ENCODE measurements around the gene IGF2BP2. TPM values are rescaled to one million over a fixed set of nuclear protein-coding genes. Genes with fewer than 3 reads are reported as not detected.
"Not testable (repeated sequence)": the region's sequence is repeated elsewhere in the genome, so short reads cannot be mapped to it uniquely, and the experiment has no call there.

Gene IGF2BP2
- total RNA-seq, 2 donors from 2014 or later = 2.6 to 2.7 TPM

- no peak overlapping the region for H3K27ac ChIP-seq
- no peaks in the 10 kb centered on the region for H3K4me1 ChIP-seq (ENCODE audit: control insufficient read depth in 1 of 2, low read depth in 2 of 2)
- no peaks in the 10 kb centered on the region for H3K36me3 ChIP-seq
- no peak for TF ChIP-seq CTCF (IDR thresholded peaks at IDR 0.05)
- H3K27me3 ChIP-seq (replicated peaks; ENCODE audit: insufficient read depth) = peaks cover 5% of the 10 kb centered on the region
- ATAC-seq (ENCODE audit: insufficient number of reproducible peaks, low FRiP score, low read depth) = no peak
- H3K4me3 ChIP-seq = no peak overlapping the region
- DNase-seq (ENCODE audit: low spot score) = no peak
- no peaks in the 10 kb centered on the region for H3K9me3 ChIP-seq
These were observed 123.1 kb downstream of the IGF2BP2 start for GRCh38 chr3:185701611-185702261.

- no peak for TF ChIP-seq CTCF (IDR thresholded peaks at IDR 0.05)
- no peak overlapping the region for H3K27ac ChIP-seq
- H3K36me3 ChIP-seq = no peaks in the 10 kb centered on the region
- no peak overlapping the region for H3K4me3 ChIP-seq
- DNase-seq (ENCODE audit: low spot score) = no peak
- ATAC-seq (ENCODE audit: insufficient number of reproducible peaks, low FRiP score, low read depth) = no peak
- no peaks in the 10 kb centered on the region for H3K9me3 ChIP-seq
- peaks cover 5% of the 10 kb centered on the region for H3K27me3 ChIP-seq (replicated peaks; ENCODE audit: insufficient read depth)
- H3K4me1 ChIP-seq (ENCODE audit: control insufficient read depth in 1 of 2, low read depth in 2 of 2) = no peaks in the 10 kb centered on the region
These were observed 124.9 kb downstream of the IGF2BP2 start for GRCh38 chr3:185699927-185700326.

GRCh38 chr3:185697228-185697627, 127.6 kb downstream of the IGF2BP2 start:
- H3K4me3 ChIP-seq; ATAC-seq (ENCODE audit: insufficient number of reproducible peaks, low FRiP score, low read depth); H3K4me1 ChIP-seq (ENCODE audit: control insufficient read depth in 1 of 2, low read depth in 2 of 2): not testable (repeated sequence)

GRCh38 chr3:185696039-185696438, 128.8 kb downstream of the IGF2BP2 start:
- H3K4me1 ChIP-seq (ENCODE audit: control insufficient read depth in 1 of 2, low read depth in 2 of 2) = no peaks in the 10 kb centered on the region
- H3K4me3 ChIP-seq = no peak overlapping the region
- DNase-seq (ENCODE audit: low spot score) (no peak), ATAC-seq (ENCODE audit: insufficient number of reproducible peaks, low FRiP score, low read depth) (no peak)
- H3K27me3 ChIP-seq (replicated peaks; ENCODE audit: insufficient read depth) = peaks cover under 1% of the 10 kb centered on the region
- H3K36me3 ChIP-seq = no peaks in the 10 kb centered on the region
- H3K9me3 ChIP-seq = no peaks in the 10 kb centered on the region
- H3K27ac ChIP-seq = no peak overlapping the region
- TF ChIP-seq CTCF (IDR thresholded peaks at IDR 0.05) = no peak

More at GRCh38 chr3:185697228-185697627, 127.6 kb downstream of the IGF2BP2 start:
- not testable (repeated sequence) for H3K9me3 ChIP-seq; H3K36me3 ChIP-seq; H3K27ac ChIP-seq; DNase-seq (ENCODE audit: low spot score); H3K27me3 ChIP-seq (replicated peaks; ENCODE audit: insufficient read depth)

- ATAC-seq (ENCODE audit: insufficient number of reproducible peaks, low FRiP score, low read depth) = no peak
- no peaks in the 10 kb centered on the region for H3K4me1 ChIP-seq (ENCODE audit: control insufficient read depth in 1 of 2, low read depth in 2 of 2)
- no peaks in the 10 kb centered on the region for H3K9me3 ChIP-seq
- no peak overlapping the region for H3K27ac ChIP-seq
- no peaks in the 10 kb centered on the region for H3K36me3 ChIP-seq
- no peak for TF ChIP-seq CTCF (IDR thresholded peaks at IDR 0.05)
- no peak for DNase-seq (ENCODE audit: low spot score)
- no peak overlapping the region for H3K4me3 ChIP-seq
- H3K27me3 ChIP-seq (replicated peaks; ENCODE audit: insufficient read depth) = no peaks in the 10 kb centered on the region
These were observed 130.7 kb downstream of the IGF2BP2 start for GRCh38 chr3:185693985-185694653.

Data from thoracic aorta (tissue), 2 donors.